GM11168 (cell line): ENCODE data around the gene DACT3.

Experiments used
- in situ Hi-C: fragments of 300-500 bp; cut with MboI; formaldehyde crosslinking; loops from one replicate; pipeline ENCODE4 v1.12.0; 2022; ENCODE audit warnings: low sequenced_read_pairs; ENCODE audit not compliant: unreplicated experiment

The DACT3 gene

GRCh38 chr19:46661020-46661731 is at the start of gene DACT3:
Gene DACT3, minus strand, starts transcription at chr19:46661182. Its CDS starts 118 bp downstream, at chr19:46661064.
- in situ Hi-C loops, result loop anchor here (5.0 kb wide), 1 partner anchor 49 kb away; no protein-coding TSS in a partner anchor

GRCh38 chr19:46710687-46711086 is 49.7 kb upstream of the DACT3 start:
- in situ Hi-C loops, result no loop called here

- in situ Hi-C loops, result no loop called here
Observed at GRCh38 chr19:46704379-46705076, 43.5 kb upstream of the DACT3 start.

- in situ Hi-C loops, result no loop called here
Observed at GRCh38 chr19:46700704-46701103, 39.7 kb upstream of the DACT3 start.

- in situ Hi-C loops, result no loop called here
Observed at GRCh38 chr19:46698395-46699321, 37.7 kb upstream of the DACT3 start.

- in situ Hi-C loops, result no loop called here
Observed at GRCh38 chr19:46697204-46697960, 36.4 kb upstream of the DACT3 start.

- in situ Hi-C loops, result no loop called here
Observed at GRCh38 chr19:46696866-46697203, 35.9 kb upstream of the DACT3 start.

GRCh38 chr19:46696052-46696451 is 35.1 kb upstream of the DACT3 start:
- in situ Hi-C loops, result no loop called here

- in situ Hi-C loops, result no loop called here
Observed at GRCh38 chr19:46693760-46694159, 32.8 kb upstream of the DACT3 start.

- in situ Hi-C loops, result no loop called here
Observed at GRCh38 chr19:46692918-46693722, 32.1 kb upstream of the DACT3 start.

GRCh38 chr19:46691948-46692347 is 31.0 kb upstream of the DACT3 start:
- in situ Hi-C loops, result no loop called here

- in situ Hi-C loops, result no loop called here
Observed at GRCh38 chr19:46691104-46691503, 30.1 kb upstream of the DACT3 start.

- in situ Hi-C loops, result no loop called here
Observed at GRCh38 chr19:46689358-46689757, 28.4 kb upstream of the DACT3 start.

- in situ Hi-C loops, result no loop called here
Observed at GRCh38 chr19:46687438-46688145, 26.6 kb upstream of the DACT3 start.

- in situ Hi-C loops, result no loop called here
Observed at GRCh38 chr19:46685189-46685588, 24.2 kb upstream of the DACT3 start.

GRCh38 chr19:46678110-46678732 is 17.2 kb upstream of the DACT3 start:
- in situ Hi-C loops, result no loop called here

- in situ Hi-C loops, result no loop called here
Observed at GRCh38 chr19:46674416-46675178, 13.6 kb upstream of the DACT3 start.

GRCh38 chr19:46670813-46671212 is 9.8 kb upstream of the DACT3 start:
- in situ Hi-C loops, result no loop called here
